PC-9 (cell line): ENCODE results near the gene KDM4B. TPM values are rescaled to one million over a fixed set of nuclear protein-coding genes. Genes with fewer than 3 reads are reported as not detected.

Experiments
- BruUV-seq: library from RNA; stranded (reverse); fragments of 400-500 nt; replicated peaks from 2 replicates; lab custom pipeline; 2021; lab: Mats Ljungman, UMichigan
- CTCF ChIA-PET: fragments of 300-600 bp; sonication (Branson Sonifier 250); formaldehyde crosslinking; loops from one replicate; lab custom pipeline; 2022; ENCODE audit warnings: antibody characterized with exemption; lab: Charles Lee
- POLR2A ChIA-PET: fragments of 300-600 bp; sonication (Branson Sonifier 250); formaldehyde crosslinking; loops from one replicate; lab custom pipeline; 2022; ENCODE audit warnings: antibody characterized with exemption; ENCODE audit not compliant: unreplicated experiment; lab: Charles Lee
- DNase-seq, 2 experiments: peaks; one replicate each; pipeline versions ENCODE4 v3.0.0 to v3.0.0-alpha.2; 2015 to 2022; ENCODE audit warnings: mixed read lengths in 1 of 2
- H2AFZ ChIP-seq: fragments of 200-600 bp; sonication (generic); 2 replicates; pipeline ENCODE4 v1.8.1; 2017; ENCODE audit warnings: antibody characterized with exemption
- H3F3A ChIP-seq: fragments of 200-600 bp; sonication (generic); 2 replicates; pipeline ENCODE4 v1.8.1; 2017; ENCODE audit warnings: antibody characterized with exemption, mild to moderate bottlenecking, low read depth; ENCODE audit not compliant: insufficient read depth
- H3K27ac ChIP-seq: fragments of 200-600 bp; sonication (generic); 2 replicates; pipeline ENCODE4 v1.6.1; 2016; ENCODE audit warnings: mixed run types
- H3K27me3 ChIP-seq: fragments of 200-600 bp; sonication (generic); 2 replicates; pipeline ENCODE4 v1.6.1; 2016; ENCODE audit warnings: low read depth, mixed run types; ENCODE audit not compliant: insufficient read depth
- H3K36me3 ChIP-seq: fragments of 200-600 bp; sonication (generic); 2 replicates; pipeline ENCODE4 v1.6.1; 2016; ENCODE audit warnings: low read depth, mixed run types
- H3K4me1 ChIP-seq: fragments of 200-600 bp; sonication (generic); replicated peaks from 2 replicates; pipeline ENCODE4 v1.6.1; 2016; ENCODE audit warnings: mixed run types; ENCODE audit not compliant: insufficient read depth
- H3K4me2 ChIP-seq: fragments of 200-600 bp; sonication (generic); 2 replicates; pipeline ENCODE4 v1.6.1; 2017; ENCODE audit warnings: mixed run types
- H3K4me3 ChIP-seq: fragments of 200-600 bp; sonication (generic); 2 replicates; pipeline ENCODE4 v1.6.1; 2016; ENCODE audit warnings: mixed run types
- H3K79me2 ChIP-seq: fragments of 200-600 bp; sonication (generic); 2 replicates; pipeline ENCODE4 v1.6.1; 2017; ENCODE audit warnings: low read depth, mixed run types
- H3K9me2 ChIP-seq: fragments of 200-600 bp; sonication (generic); 2 replicates; pipeline ENCODE4 v1.8.1; 2017; ENCODE audit warnings: mild to moderate bottlenecking; ENCODE audit not compliant: insufficient read depth
- H3K9me3 ChIP-seq: fragments of 200-600 bp; sonication (generic); 2 replicates; pipeline ENCODE4 v1.8.1; 2016; ENCODE audit warnings: low read depth; ENCODE audit not compliant: insufficient read depth
- H4K20me1 ChIP-seq: fragments of 200-600 bp; sonication (generic); 2 replicates; pipeline ENCODE4 v1.8.1; 2017; ENCODE audit not compliant: insufficient read depth
- EZH2 ChIP-seq: fragments of 200-600 bp; sonication (generic); IDR thresholded peaks from 2 replicates; pipeline ENCODE4 v1.8.0; 2017; ENCODE audit warnings: antibody characterized with exemption, low read depth
- intact Hi-C: fragments of 100-400 bp; cut with micrococcal nuclease; formaldehyde crosslinking; loops from one replicate; pipeline ENCODE4 v1.10.0; 2022; ENCODE audit not compliant: unreplicated experiment
- total RNA-seq: library from RNA; stranded (reverse); gene quantifications from 2 replicates; pipeline ENCODE4 v1.2.3, GENCODE V29; 2021
- TF ChIP-seq, protein P1 (sequence below): fragments of 200-600 bp; sonication (generic); conservative IDR thresholded peaks from 2 replicates; pipeline ENCODE4 v1.6.1; 2017; ENCODE audit warnings: mixed run types, antibody characterized with exemption, mild to moderate bottlenecking, moderate library complexity

KDM4B gene
- total RNA-seq, 1 experiment from 2014 or later: 19.5 TPM

DNA sequence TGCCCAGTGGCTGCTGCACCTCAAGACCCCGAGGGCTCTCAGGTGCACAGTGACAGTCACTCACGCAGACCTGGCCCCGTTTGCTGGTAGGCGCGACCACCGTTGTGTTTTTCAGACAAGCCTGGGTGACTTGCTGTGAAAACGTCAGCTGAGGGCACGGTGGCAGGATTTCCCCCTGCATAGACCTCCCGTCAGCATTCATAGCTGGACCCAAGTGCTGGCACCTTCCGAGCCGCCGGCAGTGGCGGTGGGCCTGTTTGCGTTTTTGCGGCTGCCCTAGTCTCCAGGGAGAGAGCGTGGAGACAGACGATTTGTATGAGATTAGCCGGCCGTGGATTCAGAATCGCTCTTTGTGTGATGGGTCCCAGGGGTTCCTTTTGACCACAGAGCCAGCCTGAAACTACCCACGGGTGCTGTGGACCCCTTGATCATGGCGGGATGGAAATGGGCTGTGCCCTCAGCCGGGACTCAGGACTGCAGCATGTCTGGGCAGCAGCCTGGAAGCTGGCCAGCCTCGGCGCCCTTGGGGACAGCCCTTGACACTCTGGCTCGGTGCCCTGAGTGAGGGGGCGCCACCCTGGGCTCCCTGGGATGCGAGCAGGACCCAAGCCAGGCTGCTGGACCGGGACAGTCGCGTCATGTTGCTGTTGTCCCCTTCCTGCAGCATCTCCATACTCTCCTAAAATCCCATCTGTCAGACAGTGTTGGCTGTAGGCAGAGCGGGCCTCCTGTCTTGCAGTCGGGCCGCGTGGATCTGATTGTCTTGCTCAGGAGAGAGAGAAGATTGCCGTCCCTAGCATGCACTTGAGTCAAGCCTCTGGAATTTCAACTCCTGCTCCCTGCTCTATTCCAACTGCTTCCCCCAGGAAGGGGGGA lies 8.6 kb downstream of the KDM4B start:
- no peak overlapping the region for H3K27ac ChIP-seq
- no peak overlapping the region for H3K4me3 ChIP-seq
- peaks cover 5% of the 10 kb centered on the region for H3F3A ChIP-seq
- no peak overlapping the region for H3K4me2 ChIP-seq
- H3K36me3 ChIP-seq: no peaks in the 10 kb centered on the region
- no peak for TF ChIP-seq EZH2
- TF ChIP-seq, protein P1, sequence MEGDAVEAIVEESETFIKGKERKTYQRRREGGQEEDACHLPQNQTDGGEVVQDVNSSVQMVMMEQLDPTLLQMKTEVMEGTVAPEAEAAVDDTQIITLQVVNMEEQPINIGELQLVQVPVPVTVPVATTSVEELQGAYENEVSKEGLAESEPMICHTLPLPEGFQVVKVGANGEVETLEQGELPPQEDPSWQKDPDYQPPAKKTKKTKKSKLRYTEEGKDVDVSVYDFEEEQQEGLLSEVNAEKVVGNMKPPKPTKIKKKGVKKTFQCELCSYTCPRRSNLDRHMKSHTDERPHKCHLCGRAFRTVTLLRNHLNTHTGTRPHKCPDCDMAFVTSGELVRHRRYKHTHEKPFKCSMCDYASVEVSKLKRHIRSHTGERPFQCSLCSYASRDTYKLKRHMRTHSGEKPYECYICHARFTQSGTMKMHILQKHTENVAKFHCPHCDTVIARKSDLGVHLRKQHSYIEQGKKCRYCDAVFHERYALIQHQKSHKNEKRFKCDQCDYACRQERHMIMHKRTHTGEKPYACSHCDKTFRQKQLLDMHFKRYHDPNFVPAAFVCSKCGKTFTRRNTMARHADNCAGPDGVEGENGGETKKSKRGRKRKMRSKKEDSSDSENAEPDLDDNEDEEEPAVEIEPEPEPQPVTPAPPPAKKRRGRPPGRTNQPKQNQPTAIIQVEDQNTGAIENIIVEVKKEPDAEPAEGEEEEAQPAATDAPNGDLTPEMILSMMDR: no peak
- H3K79me2 ChIP-seq: peaks cover 15% of the 10 kb centered on the region
- H3K27me3 ChIP-seq: no peaks in the 10 kb centered on the region
- CTCF ChIA-PET: no interaction called here
- POLR2A ChIA-PET: no interaction called here
- H4K20me1 ChIP-seq: peaks cover 7% of the 10 kb centered on the region; the same call in 1 of the 2 replicates
- no TSS peak for BruUV-seq
- no peak for DNase-seq
- no peaks in the 10 kb centered on the region for H3K9me3 ChIP-seq
- intact Hi-C loops: no loop called here
- no peaks in the 10 kb centered on the region for H3K9me2 ChIP-seq
- no peak overlapping the region for H2AFZ ChIP-seq
- H3K4me1 ChIP-seq: peaks cover 10% of the 10 kb centered on the region

DNA sequence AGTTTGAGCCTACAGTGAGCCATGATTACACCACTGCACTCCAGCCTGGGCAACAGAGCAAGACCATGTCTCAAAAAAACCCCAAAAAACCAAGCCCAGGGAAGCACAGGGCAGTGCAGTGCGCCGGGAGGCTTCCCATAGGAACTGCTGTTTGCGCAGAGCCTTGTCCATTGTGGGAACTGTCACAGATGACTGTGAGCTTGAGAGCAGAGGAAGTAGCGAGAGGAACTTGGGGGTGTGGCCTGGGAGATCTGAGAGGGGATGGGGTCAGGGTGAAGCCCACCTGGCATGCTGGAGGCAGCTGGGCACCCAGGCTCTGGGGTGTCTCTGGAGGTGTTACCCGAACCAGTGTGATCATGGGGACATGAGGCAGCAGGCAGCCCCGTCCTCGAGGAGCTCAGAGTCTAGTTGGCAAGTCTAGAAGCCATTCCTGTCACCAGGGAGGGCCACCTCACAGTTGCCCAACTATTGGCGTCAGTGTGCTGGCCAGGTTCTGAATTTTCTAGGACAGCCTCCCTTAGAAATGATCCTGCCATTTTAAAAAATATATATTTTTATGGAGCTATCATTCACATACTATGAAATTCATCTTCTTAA lies 10.4 kb downstream of the KDM4B start:
- peaks cover 3% of the 10 kb centered on the region; the same call in 1 of the 2 replicates for H4K20me1 ChIP-seq
- no peaks in the 10 kb centered on the region for H3K4me1 ChIP-seq
- no peak overlapping the region for H3K4me2 ChIP-seq
- no peak for TF ChIP-seq EZH2
- TF ChIP-seq, protein P1: no peak
- H3K27me3 ChIP-seq: no peaks in the 10 kb centered on the region
- intact Hi-C loops: no loop called here
- no peaks in the 10 kb centered on the region for H3K9me3 ChIP-seq
- no peaks in the 10 kb centered on the region for H3K36me3 ChIP-seq
- ChIA-PET POLR2A (no interaction called here), CTCF (interaction anchor here (1.0 kb wide), 1 partner anchor 22 kb away, joined by 4 read pairs; no protein-coding TSS in a partner anchor)
- no peak overlapping the region for H2AFZ ChIP-seq
- H3F3A ChIP-seq: no peaks in the 10 kb centered on the region
- no TSS peak for BruUV-seq
- no peak for DNase-seq
- H3K27ac ChIP-seq: no peak overlapping the region
- H3K79me2 ChIP-seq: peaks cover 4% of the 10 kb centered on the region; the same call in 1 of the 2 replicates
- no peak overlapping the region for H3K4me3 ChIP-seq
- no peaks in the 10 kb centered on the region for H3K9me2 ChIP-seq

DNA sequence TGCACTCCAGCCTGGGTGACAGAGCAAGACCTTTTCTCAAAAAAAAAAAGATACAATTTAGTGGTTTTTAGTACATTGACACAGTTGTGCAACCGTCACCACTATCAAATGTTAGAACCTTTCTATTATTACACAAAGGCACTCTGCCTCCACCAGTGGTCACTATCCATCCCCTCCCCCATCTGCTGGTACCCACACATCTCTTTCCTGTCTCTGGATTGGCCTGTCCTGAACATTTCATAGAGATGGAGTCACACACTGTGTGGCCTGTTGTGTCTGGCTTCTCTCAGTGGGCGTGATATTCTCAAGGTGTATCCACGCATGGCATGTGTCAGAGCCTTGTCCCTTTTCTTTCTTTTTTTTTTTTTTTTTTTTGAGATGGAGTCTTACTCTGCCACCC lies 11.2 kb downstream of the KDM4B start:
- no TSS peak for BruUV-seq
- H3K4me1 ChIP-seq: no peaks in the 10 kb centered on the region
- H2AFZ ChIP-seq: no peak overlapping the region
- no peak overlapping the region for H3K27ac ChIP-seq
- peaks cover 5% of the 10 kb centered on the region; the same call in 1 of the 2 replicates for H4K20me1 ChIP-seq
- ChIA-PET CTCF (interaction anchor here (1.0 kb wide), 1 partner anchor 21 kb away, joined by 4 read pairs; no protein-coding TSS in a partner anchor), POLR2A (no interaction called here)
- no peaks in the 10 kb centered on the region for H3K36me3 ChIP-seq
- H3K9me3 ChIP-seq: no peaks in the 10 kb centered on the region
- H3K4me2 ChIP-seq: no peak overlapping the region
- H3K4me3 ChIP-seq: no peak overlapping the region
- intact Hi-C loops: no loop called here
- DNase-seq: no peak
- H3K9me2 ChIP-seq: no peaks in the 10 kb centered on the region
- TF ChIP-seq, protein P1: no peak
- no peak for TF ChIP-seq EZH2
- H3K27me3 ChIP-seq: no peaks in the 10 kb centered on the region
- no peaks in the 10 kb centered on the region for H3F3A ChIP-seq
- H3K79me2 ChIP-seq: peaks cover under 1% of the 10 kb centered on the region; the same call in 1 of the 2 replicates
